Activated CD8-positive, alpha-beta memory T cell treated with anti-CD3 and anti-CD28 coated beads, Interleukin-2, amount 50 U/mL, for 48 hours (primary cell): ENCODE measurements around the gene HSD11B1L.
"Not testable (repeated sequence)": the region's sequence is repeated elsewhere in the genome, so short reads cannot be mapped to it uniquely, and the experiment has no call there.

Experiments used
- DNase-seq: peaks from one replicate; pipeline ENCODE4 v3.0.0-alpha.2; 2020

The HSD11B1L gene

GRCh38 chr19:5688262-5688881 lies 7.5 kb downstream of the HSD11B1L start:
- not testable (repeated sequence) for DNase-seq

- DNase-seq: peak; percentile 100
Observed at GRCh38 chr19:5690125-5690954, 9.5 kb downstream of the HSD11B1L start, which contains the start of gene RPL36. TSS of gene RPL36 (plus strand) at chr19:5690295. CDS start at chr19:5690508, 213 bp downstream.

- DNase-seq: peak; percentile 85
Observed at GRCh38 chr19:5690955-5691821, 10.4 kb downstream of the HSD11B1L start.

- peak; percentile 80 for DNase-seq
Observed at GRCh38 chr19:5691822-5692722, 11.2 kb downstream of the HSD11B1L start.

GRCh38 chr19:5692723-5693194 lies 11.9 kb downstream of the HSD11B1L start:
- DNase-seq: no peak

GRCh38 chr19:5693195-5694166 lies 12.7 kb downstream of the HSD11B1L start:
- DNase-seq: peak; percentile 77

GRCh38 chr19:5694167-5694955 lies 13.5 kb downstream of the HSD11B1L start:
- DNase-seq: peak; percentile 68

GRCh38 chr19:5694956-5695648 lies 14.3 kb downstream of the HSD11B1L start:
- no peak for DNase-seq

- DNase-seq: no peak
Observed at GRCh38 chr19:5695649-5696195, 14.9 kb downstream of the HSD11B1L start.

GRCh38 chr19:5696196-5697021 lies 15.6 kb downstream of the HSD11B1L start:
- DNase-seq: peak; percentile 58

- peak; percentile 58 for DNase-seq
Observed at GRCh38 chr19:5697022-5697889, 16.4 kb downstream of the HSD11B1L start.

GRCh38 chr19:5697890-5698634 lies 17.2 kb downstream of the HSD11B1L start:
- DNase-seq: no peak

GRCh38 chr19:5698635-5699422 lies 18.0 kb downstream of the HSD11B1L start:
- DNase-seq: no peak

GRCh38 chr19:5700455-5701092 lies 19.7 kb downstream of the HSD11B1L start:
- DNase-seq: peak; percentile 58

GRCh38 chr19:5702053-5702410 lies 21.2 kb downstream of the HSD11B1L start:
- DNase-seq: not testable (repeated sequence)
